RWPE2 (cell line): ENCODE data around the gene IP6K3.

Experiments
- ATAC-seq: fragments of 200-7000 bp; cut with Tn5 transposase; 3 replicates; pipeline ENCODE4 v1.9.1; 2021; ENCODE audit warnings: low read depth
- DNase-seq: peaks from one replicate; pipeline ENCODE4 v3.0.0-alpha.2; 2020; ENCODE audit warnings: low spot score
- H3K27ac ChIP-seq: fragments of 450-650 bp; 2 replicates; pipeline ENCODE4 v1.5.1; 2017; ENCODE audit warnings: mild to moderate bottlenecking; ENCODE audit not compliant: poor library complexity, severe bottlenecking
- H3K27me3 ChIP-seq: fragments of 250-450 bp; sonication (Bioruptor Pico); 2 replicates; pipeline ENCODE4 v1.5.1; 2021; ENCODE audit warnings: mild to moderate bottlenecking, moderate library complexity; ENCODE audit not compliant: insufficient read depth, poor library complexity, severe bottlenecking
- H3K36me3 ChIP-seq: fragments of 250-450 bp; sonication (Bioruptor Pico); 2 replicates; pipeline ENCODE4 v1.5.1; 2020; ENCODE audit warnings: low read depth, mild to moderate bottlenecking, moderate library complexity
- H3K4me1 ChIP-seq: fragments of 250-450 bp; sonication (Bioruptor Pico); 2 replicates; pipeline ENCODE4 v1.5.1; 2021; ENCODE audit warnings: mild to moderate bottlenecking, moderate library complexity; ENCODE audit not compliant: insufficient read depth, poor library complexity, severe bottlenecking
- H3K4me3 ChIP-seq: fragments of 250-450 bp; sonication (Bioruptor Pico); 2 replicates; pipeline ENCODE4 v1.5.1; 2021; ENCODE audit warnings: mild to moderate bottlenecking, moderate library complexity; ENCODE audit not compliant: severe bottlenecking
- H3K9me3 ChIP-seq: fragments of 250-450 bp; sonication (Bioruptor Pico); 2 replicates; pipeline ENCODE4 v1.5.1; 2021; ENCODE audit warnings: mild to moderate bottlenecking, moderate library complexity; ENCODE audit not compliant: severe bottlenecking
- CTCF ChIP-seq: fragments of 450-650 bp; IDR thresholded peaks from one replicate; pipeline ENCODE4 v1.5.1; 2017; ENCODE audit warnings: mild to moderate bottlenecking, moderate library complexity; ENCODE audit not compliant: poor library complexity, severe bottlenecking

The IP6K3 gene

GRCh38 chr6:33757113-33757512 is 10.4 kb upstream of the IP6K3 start:
- H3K27ac ChIP-seq, result no peak overlapping the region
- no peak for DNase-seq
- H3K9me3 ChIP-seq, result no peaks in the 10 kb centered on the region
- ATAC-seq, result no peak
- peaks cover 16% of the 10 kb centered on the region for H3K4me1 ChIP-seq
- H3K36me3 ChIP-seq, result no peaks in the 10 kb centered on the region
- H3K4me3 ChIP-seq, result no peak overlapping the region
- no peak for TF ChIP-seq CTCF
- H3K27me3 ChIP-seq, result no peaks in the 10 kb centered on the region

- Histone ChIP-seq H3K27ac (no peak overlapping the region), H3K36me3 (no peaks in the 10 kb centered on the region), H3K4me1 (peaks cover 23% of the 10 kb centered on the region), H3K9me3 (no peaks in the 10 kb centered on the region), H3K27me3 (no peaks in the 10 kb centered on the region), H3K4me3 (no peak overlapping the region)
- DNase-seq (no peak), ATAC-seq (no peak)
- TF ChIP-seq CTCF, result no peak
Observed at GRCh38 chr6:33756211-33756954, 9.7 kb upstream of the IP6K3 start.

- H3K27ac ChIP-seq, result no peak overlapping the region
- peaks cover 34% of the 10 kb centered on the region for H3K4me1 ChIP-seq
- no peaks in the 10 kb centered on the region for H3K9me3 ChIP-seq
- H3K4me3 ChIP-seq, result no peak overlapping the region
- H3K36me3 ChIP-seq, result no peaks in the 10 kb centered on the region
- no peaks in the 10 kb centered on the region for H3K27me3 ChIP-seq
- ATAC-seq (no peak), DNase-seq (no peak)
- TF ChIP-seq CTCF, result no peak
Observed at GRCh38 chr6:33755070-33755869, 8.6 kb upstream of the IP6K3 start.

GRCh38 chr6:33754222-33754621 is 7.5 kb upstream of the IP6K3 start:
- no peak for ATAC-seq
- H3K27me3 ChIP-seq, result no peaks in the 10 kb centered on the region
- no peak for TF ChIP-seq CTCF
- no peak overlapping the region for H3K4me3 ChIP-seq
- H3K27ac ChIP-seq, result no peak overlapping the region
- no peaks in the 10 kb centered on the region for H3K9me3 ChIP-seq
- H3K36me3 ChIP-seq, result no peaks in the 10 kb centered on the region
- no peak for DNase-seq
- H3K4me1 ChIP-seq, result peaks cover 33% of the 10 kb centered on the region
